ENCODE results near the gene CACNA2D4.

CACNA2D4 gene

GRCh38 chr12:1842905-1843640, 75.4 kb downstream of the CACNA2D4 start:
- no peak for DNase-seq

- peak; percentile 22 for DNase-seq
Measured at GRCh38 chr12:1842183-1842904, 76.1 kb downstream of the CACNA2D4 start.

GRCh38 chr12:1841586-1842182, 76.8 kb downstream of the CACNA2D4 start:
- no peak for DNase-seq

- no peak for DNase-seq
Measured at GRCh38 chr12:1840981-1841425, 77.4 kb downstream of the CACNA2D4 start.

GRCh38 chr12:1839956-1840951, 78.2 kb downstream of the CACNA2D4 start:
- DNase-seq = no peak

GRCh38 chr12:1839464-1839863, 79.0 kb downstream of the CACNA2D4 start:
- no peak for DNase-seq

- DNase-seq = peak; percentile 21
Measured at GRCh38 chr12:1838994-1839365, 79.5 kb downstream of the CACNA2D4 start.

- DNase-seq = peak; percentile 19
Measured at GRCh38 chr12:1838205-1838993, 80.1 kb downstream of the CACNA2D4 start.

GRCh38 chr12:1837541-1838204, 80.8 kb downstream of the CACNA2D4 start:
- no peak for DNase-seq

GRCh38 chr12:1836854-1837421, 81.5 kb downstream of the CACNA2D4 start:
- DNase-seq = no peak

- DNase-seq = no peak
Measured at GRCh38 chr12:1836241-1836803, 82.1 kb downstream of the CACNA2D4 start.

- DNase-seq = no peak
Measured at GRCh38 chr12:1835211-1836131, 83.0 kb downstream of the CACNA2D4 start.

- DNase-seq = no peak
Measured at GRCh38 chr12:1834186-1834925, 84.1 kb downstream of the CACNA2D4 start.

GRCh38 chr12:1833596-1834028, 84.8 kb downstream of the CACNA2D4 start:
- DNase-seq = no peak

- no peak for DNase-seq
Measured at GRCh38 chr12:1832801-1833595, 85.5 kb downstream of the CACNA2D4 start.

- DNase-seq = no peak
Measured at GRCh38 chr12:1830981-1831963, 87.2 kb downstream of the CACNA2D4 start.

Measured in activated CD4-positive, CD25-positive, alpha-beta regulatory T cell treated with anti-CD3 and anti-CD28 coated beads, Interleukin-2, amount 50 U/mL, for 72 hours (primary cell).